ENCODE data around the gene PPP4R1. TPM values are rescaled to one million over a fixed set of nuclear protein-coding genes. Genes with fewer than 3 reads are reported as not detected.
A peak's percentile ranks its signal among the peaks of the same experiment; 100 is the strongest.

PPP4R1 gene
- total and polyA plus RNA-seq, 2 of the 4 experiments (the other 2 are of a cell fraction) = 80.6 to 123 TPM

- H3K9ac ChIP-seq (ENCODE audit: low read depth, low read length) = no peak overlapping the region
- dilution Hi-C loops (cut with HindIII; ENCODE audit: low sequenced_read_pairs, unreplicated experiment) = no loop called here
- H4K91ac ChIP-seq (ENCODE audit: insufficient read depth, low read depth, low read length) = no peak overlapping the region
- H3K27me3 ChIP-seq (ENCODE audit: control insufficient read depth, insufficient read depth, low read length) = no peaks in the 10 kb centered on the region
- no peak overlapping the region for H2AFZ ChIP-seq (replicated peaks; ENCODE audit: low read length, poor library complexity)
- H2BK120ac ChIP-seq (ENCODE audit: low read depth, low read length) = no peak overlapping the region
- H3K9me1 ChIP-seq (ENCODE audit: insufficient read depth, low read length) = peaks cover 3% of the 10 kb centered on the region
- in situ Hi-C loops (cut with MboI; ENCODE audit: low sequenced_read_pairs) = no loop called here
- H3K27ac ChIP-seq (ENCODE audit: insufficient read depth, low read length) = no peak overlapping the region
- no peak overlapping the region for H2AK5ac ChIP-seq (ENCODE audit: low read depth, low read length)
- CTCF ChIA-PET = interaction anchor here (1.2 kb wide), 1 partner anchor 88 kb away, joined by 3 read pairs; no protein-coding TSS in a partner anchor
- H2AK9ac ChIP-seq (replicated peaks; ENCODE audit: low read depth, low read length, poor library complexity) = no peak overlapping the region
- H4K8ac ChIP-seq (ENCODE audit: low read depth in 2 of 2, low read length in 2 of 2) = no peak overlapping the region
- intact Hi-C loops (cut with micrococcal nuclease) = no loop called here
- H3K79me1 ChIP-seq (ENCODE audit: low read depth in 1 of 2, low read length in 2 of 2) = peaks cover 23 to 43% of the 10 kb centered on the region in 2 experiments
- H3K56ac ChIP-seq (ENCODE audit: extremely low read depth, insufficient read depth, low read length) = no peak overlapping the region
- no peak overlapping the region for H4K5ac ChIP-seq (ENCODE audit: low read depth, low read length)
- POLR2A ChIA-PET (ENCODE audit: unreplicated experiment) = no interaction called here
- ATAC-seq (ENCODE audit: low read depth) (no peak), DNase-seq (no peak)
- no CpG with 5 or more reads among the region's 3 CpGs for WGBS, 2 experiments (ENCODE audit: extremely low coverage in 2 of 2, insufficient read length in 1 of 2)
- no peak overlapping the region for H3K4me3 ChIP-seq (ENCODE audit: insufficient read depth, low read depth, low read length)
- H3K23ac ChIP-seq (ENCODE audit: low read depth, low read length) = 0 out of 2 replicates have a peak overlapping the region, but pooled peaks have one; percentile 29
- no TSS peak for BruUV-seq (replicated peaks)
- H3K14ac ChIP-seq (replicated peaks; ENCODE audit: low read depth, low read length) = no peak overlapping the region
- H2BK5ac ChIP-seq (ENCODE audit: low read depth, low read length, poor library complexity, severe bottlenecking) = peak overlapping the region; percentile 17
- TF ChIP-seq POLR2A (IDR thresholded peaks at IDR 0.05; ENCODE audit: low read depth, low read length) = no peak
- no peak for TF ChIP-seq MXI1 (IDR thresholded peaks at IDR 0.05; ENCODE audit: borderline replicate concordance, low read depth, low read length)
- no peak for TF ChIP-seq RAD21 (IDR thresholded peaks at IDR 0.05; ENCODE audit: low read length)
- no peak for TF ChIP-seq SMC3 (IDR thresholded peaks at IDR 0.05; ENCODE audit: low read depth, low read length)
- TF ChIP-seq NFE2L2 (IDR thresholded peaks at IDR 0.05; ENCODE audit: low read depth, low read length) = no peak
- TF ChIP-seq RFX5 (IDR thresholded peaks at IDR 0.05; ENCODE audit: low read depth, low read length) = no peak
- TF ChIP-seq CHD1 (IDR thresholded peaks at IDR 0.05; ENCODE audit: low read depth, low read length) = no peak
- peaks cover 4% of the 10 kb centered on the region for H3K36me3 ChIP-seq (ENCODE audit: control insufficient read depth, insufficient read depth, low read length)
- H3K4ac ChIP-seq (ENCODE audit: low read depth, low read length) = no peak overlapping the region
- peaks cover 4% of the 10 kb centered on the region for H3K9me3 ChIP-seq (ENCODE audit: control insufficient read depth, insufficient read depth, low read length)
- H3K4me1 ChIP-seq (ENCODE audit: control insufficient read depth, insufficient read depth, low read length) = peaks cover 7% of the 10 kb centered on the region
- H4K20me1 ChIP-seq (ENCODE audit: insufficient read depth, low read length) = peaks cover 55% of the 10 kb centered on the region
- no peak overlapping the region for H2BK20ac ChIP-seq (ENCODE audit: low read depth, low read length)
- H2BK15ac ChIP-seq (ENCODE audit: low read depth, low read length) = no peak overlapping the region
- no peak overlapping the region for H3K18ac ChIP-seq (ENCODE audit: low read depth, low read length)
- peak overlapping the region; percentile 29; the same call in 1 of the 2 replicates for H3K4me2 ChIP-seq (ENCODE audit: low read depth, low read length)
Measured at GRCh38 chr18:9596226-9596625, 18.1 kb downstream of the PPP4R1 start.
